Measurements from ENCODE around the gene RNASEH2C. TPM values are rescaled to one million over a fixed set of nuclear protein-coding genes. Genes with fewer than 3 reads are reported as not detected.
"Not testable (repeated sequence)": the region's sequence is repeated elsewhere in the genome, so short reads cannot be mapped to it uniquely, and the experiment has no call there.

RNASEH2C gene
- total RNA-seq, 8 experiments from 2014 or later, result 12.7 to 80.0 (median 25.4) TPM

GRCh38 chr11:65700399-65700798 is 20.2 kb downstream of the RNASEH2C start:
- no peak overlapping the region for H3K4me3 ChIP-seq
- no peak overlapping the region for H3K27ac ChIP-seq
- H3K4me1 ChIP-seq (replicated peaks in 1 of 2), result no peaks in the 10 kb centered on the region
- WGBS, 10 experiments, result 0 to 79% (median 40%) methylated on average over 1 to 3 of the region's 3 CpGs
- peak in 5 of 8 experiments; percentile 26 to 96 (median 45) for ATAC-seq (replicated peaks in 6 of 8)
- in situ Hi-C loops (cut with MboI; ENCODE audit: low pct_unique_long_range_greater_than_20kb in 2 of 9, low sequenced_read_pairs in 9 of 9, unreplicated experiment in 9 of 9), result loop anchor here in 5 of 9 experiments (25.0 kb wide), 2 partner anchors 112 to 287 kb away; no protein-coding TSS in a partner anchor

GRCh38 chr11:65699306-65699705 is 21.3 kb downstream of the RNASEH2C start:
- in situ Hi-C loops (cut with MboI; ENCODE audit: low pct_unique_long_range_greater_than_20kb in 2 of 9, low sequenced_read_pairs in 9 of 9, unreplicated experiment in 9 of 9), result no loop called here
- Histone ChIP-seq H3K27ac (no peak overlapping the region), H3K4me3 (no peak overlapping the region), H3K4me1 (replicated peaks in 1 of 2) (no peaks in the 10 kb centered on the region)
- 0 to 100% (median 67%) methylated on average over 1 to 4 of the region's 7 CpGs; no CpG with 5 or more reads in 3 of the 10 experiments for WGBS, 10 experiments
- ATAC-seq (replicated peaks in 6 of 8), result no peak

DNA sequence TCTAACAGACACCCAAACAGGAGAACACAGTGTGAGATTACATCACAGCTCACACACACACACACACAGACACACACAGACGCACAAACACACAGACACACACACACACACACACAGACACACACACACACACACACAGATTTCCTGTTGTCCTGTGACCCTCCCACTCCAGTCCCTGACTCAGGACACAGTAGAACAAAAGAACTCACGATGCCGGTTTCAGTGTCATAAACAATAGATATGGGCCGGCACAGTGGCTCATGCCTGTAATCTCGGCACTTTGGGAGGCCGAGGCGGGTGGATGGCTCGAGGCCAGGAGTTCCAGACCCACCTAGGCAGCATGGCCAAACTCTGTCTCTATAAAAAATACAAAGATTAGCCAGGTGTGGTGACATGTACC is 22.4 kb downstream of the RNASEH2C start:
- H3K27ac ChIP-seq, result no peak overlapping the region
- no peaks in the 10 kb centered on the region for H3K4me1 ChIP-seq (replicated peaks in 1 of 2)
- in situ Hi-C loops (cut with MboI; ENCODE audit: low pct_unique_long_range_greater_than_20kb in 2 of 9, low sequenced_read_pairs in 9 of 9, unreplicated experiment in 9 of 9), result no loop called here
- 40 to 90% (median 70%) methylated on average over 1 to 5 of the region's 8 CpGs; no CpG with 5 or more reads in 4 of the 10 experiments for WGBS, 10 experiments
- ATAC-seq (replicated peaks in 6 of 8), result no peak
- no peak overlapping the region for H3K4me3 ChIP-seq

- H3K27ac ChIP-seq, result no peak overlapping the region
- WGBS, 10 experiments, result 0 to 84% (median 55%) methylated on average over 1 to 5 of the region's 5 CpGs; no CpG with 5 or more reads in 3 of the 10 experiments
- ATAC-seq (replicated peaks in 6 of 8), result no peak
- in situ Hi-C loops (cut with MboI; ENCODE audit: low pct_unique_long_range_greater_than_20kb in 2 of 9, low sequenced_read_pairs in 9 of 9, unreplicated experiment in 9 of 9), result no loop called here
- no peak overlapping the region for H3K4me3 ChIP-seq
- H3K4me1 ChIP-seq (replicated peaks in 1 of 2), result no peaks in the 10 kb centered on the region
These were observed 23.6 kb downstream of the RNASEH2C start for GRCh38 chr11:65696802-65697552.

DNA sequence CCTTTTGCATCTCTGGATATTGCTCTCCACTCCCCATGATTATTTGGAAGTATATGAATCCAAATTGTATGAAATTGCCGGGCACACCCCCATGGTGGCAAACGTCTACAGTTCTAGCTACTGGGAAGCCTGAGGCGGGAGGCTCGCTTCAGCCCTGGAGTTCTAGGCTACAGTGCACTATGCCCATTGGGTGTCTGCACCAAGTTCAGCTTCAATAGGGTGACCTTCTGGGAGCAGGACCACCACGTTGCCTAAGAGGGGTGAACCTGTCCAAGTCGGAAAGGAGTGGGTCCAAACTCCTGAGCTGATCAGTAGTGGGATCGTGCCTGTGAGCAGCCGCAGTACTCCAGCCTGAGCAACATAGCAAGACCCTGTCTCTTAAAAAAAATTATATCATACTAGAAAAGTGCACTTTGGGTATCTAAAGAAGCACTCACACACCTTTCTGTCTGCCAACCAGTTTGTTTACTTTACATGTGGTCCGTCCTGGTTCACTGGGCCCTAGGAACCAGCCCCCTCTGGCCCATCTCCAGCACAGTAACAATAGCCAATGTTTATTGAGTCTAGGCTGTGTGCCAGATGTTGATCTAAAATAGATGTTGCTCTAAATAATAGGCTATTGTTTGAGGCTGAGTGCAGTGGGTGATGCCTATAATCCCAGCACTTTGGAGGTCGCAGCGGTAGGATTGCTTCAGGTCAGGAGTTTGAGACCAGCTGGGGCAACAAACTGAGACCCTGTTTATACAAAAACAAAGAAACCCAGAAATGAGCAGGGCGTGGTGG is 24.9 kb downstream of the RNASEH2C start:
- H3K4me3 ChIP-seq, result no peak overlapping the region
- ATAC-seq (replicated peaks in 6 of 8), result peak in 1 of 8 experiments; percentile 36
- no peak overlapping the region for H3K27ac ChIP-seq
- no peaks in the 10 kb centered on the region for H3K4me1 ChIP-seq (replicated peaks in 1 of 2)
- in situ Hi-C loops (cut with MboI; ENCODE audit: low pct_unique_long_range_greater_than_20kb in 2 of 9, low sequenced_read_pairs in 9 of 9, unreplicated experiment in 9 of 9), result no loop called here
- 0 to 79% (median 60%) methylated on average over 1 to 10 of the region's 12 CpGs; no CpG with 5 or more reads in 1 of the 10 experiments for whole genome bisulfite sequencing, 10 experiments

DNA sequence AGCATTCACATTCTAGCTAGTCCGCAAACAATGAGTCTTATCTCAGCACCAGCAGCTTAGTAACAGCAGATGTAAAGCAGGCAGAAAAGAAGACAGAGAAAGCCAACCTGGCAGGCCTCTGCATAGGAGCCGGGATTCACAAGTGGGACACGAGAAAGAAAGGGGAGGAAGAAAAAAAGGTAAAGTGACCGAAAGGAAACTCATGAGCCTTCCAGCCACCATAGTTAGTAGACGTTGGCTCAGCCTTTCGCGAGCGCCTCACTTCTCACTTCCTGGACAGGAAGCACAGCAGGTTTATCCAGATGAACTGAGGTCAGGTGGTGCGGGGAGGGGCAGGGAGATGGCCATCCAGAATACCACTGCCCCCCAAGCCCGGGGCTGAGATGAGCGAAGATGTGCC is 28.2 kb downstream of the RNASEH2C start:
- no peak overlapping the region for H3K4me3 ChIP-seq
- no peaks in the 10 kb centered on the region for H3K4me1 ChIP-seq (replicated peaks in 1 of 2)
- no peak for ATAC-seq (replicated peaks in 6 of 8)
- no peak overlapping the region for H3K27ac ChIP-seq
- in situ Hi-C loops (cut with MboI; ENCODE audit: low pct_unique_long_range_greater_than_20kb in 2 of 9, low sequenced_read_pairs in 9 of 9, unreplicated experiment in 9 of 9), result no loop called here
- 42 to 86% (median 78%) methylated on average over 2 to 11 of the region's 11 CpGs; no CpG with 5 or more reads in 3 of the 10 experiments for WGBS, 10 experiments

DNA sequence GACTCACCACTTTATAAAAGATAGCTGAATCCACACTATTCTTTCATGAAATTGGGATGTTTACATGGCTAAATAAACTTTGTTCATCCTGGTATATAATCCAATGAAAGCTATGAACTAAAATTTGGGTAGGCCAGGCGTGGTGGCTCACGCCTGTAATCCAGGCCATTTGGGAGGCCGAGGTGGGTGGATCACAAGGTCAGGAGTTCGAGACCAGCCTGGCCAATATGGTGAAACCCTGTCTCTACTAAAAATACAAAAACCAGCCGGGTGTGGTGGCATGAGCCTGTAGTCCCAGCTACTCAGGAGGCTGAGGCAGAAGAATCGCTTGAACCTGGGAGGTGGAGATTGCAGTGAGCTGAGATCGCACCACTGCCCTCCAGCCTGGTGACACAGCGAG is 28.8 kb downstream of the RNASEH2C start:
- H3K4me3 ChIP-seq; in situ Hi-C loops (cut with MboI; ENCODE audit: low pct_unique_long_range_greater_than_20kb in 2 of 9, low sequenced_read_pairs in 9 of 9, unreplicated experiment in 9 of 9); ATAC-seq (replicated peaks in 6 of 8); H3K27ac ChIP-seq; H3K4me1 ChIP-seq (replicated peaks in 1 of 2): not testable (repeated sequence)
- WGBS, 10 experiments, result 70 to 100% (median 89%) methylated on average over 1 to 5 of the region's 8 CpGs; no CpG with 5 or more reads in 2 of the 10 experiments

DNA sequence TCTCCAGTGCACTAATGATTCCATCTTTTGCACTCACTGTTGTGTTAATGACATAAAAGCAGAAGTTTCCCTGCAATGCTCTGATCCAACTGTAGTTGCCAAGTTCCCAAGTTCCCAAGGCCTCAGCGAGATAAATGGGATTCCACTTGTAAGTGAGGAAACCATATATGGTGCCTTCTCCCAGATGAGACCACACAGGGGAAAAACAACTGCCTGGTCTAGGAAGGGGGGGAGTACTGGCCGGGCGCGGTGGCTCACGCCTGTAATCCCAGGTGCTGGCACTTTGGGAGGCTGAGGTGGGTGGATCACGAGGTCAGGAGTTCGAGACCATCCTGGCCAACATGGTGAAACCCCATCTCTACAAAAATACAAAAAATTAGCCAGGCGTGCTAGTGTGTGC is 34.6 kb downstream of the RNASEH2C start:
- 0 to 100% (median 73%) methylated on average over 1 to 7 of the region's 8 CpGs; no CpG with 5 or more reads in 3 of the 10 experiments for WGBS, 10 experiments
- no peak overlapping the region for H3K4me3 ChIP-seq
- in situ Hi-C loops (cut with MboI; ENCODE audit: low pct_unique_long_range_greater_than_20kb in 2 of 9, low sequenced_read_pairs in 9 of 9, unreplicated experiment in 9 of 9), result no loop called here
- H3K27ac ChIP-seq, result no peak overlapping the region
- no peaks in the 10 kb centered on the region for H3K4me1 ChIP-seq (replicated peaks in 1 of 2)
- ATAC-seq (replicated peaks in 6 of 8), result no peak

- ATAC-seq (replicated peaks in 6 of 8); H3K4me3 ChIP-seq; in situ Hi-C loops (cut with MboI; ENCODE audit: low pct_unique_long_range_greater_than_20kb in 2 of 9, low sequenced_read_pairs in 9 of 9, unreplicated experiment in 9 of 9); H3K4me1 ChIP-seq (replicated peaks in 1 of 2); H3K27ac ChIP-seq: not testable (repeated sequence)
- 10 to 80% (median 71%) methylated on average over 1 to 6 of the region's 6 CpGs; no CpG with 5 or more reads in 3 of the 10 experiments for WGBS, 10 experiments
These were observed 37.1 kb downstream of the RNASEH2C start for GRCh38 chr11:65683480-65683879.

DNA sequence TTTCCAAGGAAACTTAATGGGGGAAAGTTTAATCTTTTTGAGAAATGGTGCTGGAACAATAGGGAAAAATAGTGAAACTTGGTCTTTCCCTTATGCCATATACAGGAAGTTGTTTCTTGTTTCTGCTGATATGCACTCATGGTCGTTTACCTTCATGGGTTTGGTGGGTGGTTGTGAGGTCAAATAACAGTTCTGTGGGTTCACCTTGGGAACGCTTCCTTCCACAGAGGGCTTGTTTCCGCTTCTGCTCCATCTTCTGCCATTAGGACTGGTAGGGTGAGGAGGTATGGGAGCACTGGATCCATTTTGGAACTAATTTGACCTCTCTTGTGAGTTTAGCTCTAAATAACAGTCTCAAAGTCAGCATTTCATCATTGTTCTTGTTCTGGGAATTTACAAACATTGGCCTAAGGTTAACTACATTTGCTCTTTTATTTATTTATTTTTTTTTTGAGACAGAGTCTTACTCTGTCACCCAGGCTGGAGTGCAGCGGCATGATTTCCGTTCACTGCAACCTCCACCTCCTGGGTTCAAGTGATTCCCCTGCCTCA is 40.3 kb downstream of the RNASEH2C start:
- no peak overlapping the region for H3K4me3 ChIP-seq
- in situ Hi-C loops (cut with MboI; ENCODE audit: low pct_unique_long_range_greater_than_20kb in 2 of 9, low sequenced_read_pairs in 9 of 9, unreplicated experiment in 9 of 9), result no loop called here
- no peak overlapping the region for H3K27ac ChIP-seq
- H3K4me1 ChIP-seq (replicated peaks in 1 of 2), result no peaks in the 10 kb centered on the region
- no peak for ATAC-seq (replicated peaks in 6 of 8)
- 59 to 100% (median 77%) methylated on average over 2 to 5 of the region's 5 CpGs; no CpG with 5 or more reads in 1 of the 10 experiments for WGBS, 10 experiments

DNA sequence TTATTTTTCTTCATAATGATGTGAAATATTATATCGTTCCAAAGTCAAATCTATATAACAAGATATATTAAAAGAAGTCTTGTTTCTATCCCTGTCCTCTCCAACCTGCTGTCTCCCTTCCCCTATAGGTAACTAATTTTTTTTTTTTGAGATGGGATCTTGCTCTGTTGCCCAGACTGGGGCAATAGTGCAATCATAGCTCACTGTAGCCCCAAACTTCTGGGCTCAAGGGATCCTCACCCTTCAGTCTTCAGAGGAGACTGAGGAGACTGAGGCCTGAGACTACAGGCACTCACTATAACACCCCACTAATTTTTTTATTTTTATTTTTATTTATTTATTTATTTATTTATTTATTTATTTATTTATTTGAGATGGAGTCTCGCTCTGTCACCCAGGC is 47.6 kb downstream of the RNASEH2C start:
- H3K4me1 ChIP-seq (replicated peaks in 1 of 2), result no peaks in the 10 kb centered on the region
- ATAC-seq (replicated peaks in 6 of 8), result no peak
- H3K4me3 ChIP-seq, result no peak overlapping the region
- 9 to 100% (median 74%) methylated on average over 1 to 2 of the region's 2 CpGs for WGBS, 10 experiments
- in situ Hi-C loops (cut with MboI; ENCODE audit: low pct_unique_long_range_greater_than_20kb in 2 of 9, low sequenced_read_pairs in 9 of 9, unreplicated experiment in 9 of 9), result no loop called here
- no peak overlapping the region for H3K27ac ChIP-seq

DNA sequence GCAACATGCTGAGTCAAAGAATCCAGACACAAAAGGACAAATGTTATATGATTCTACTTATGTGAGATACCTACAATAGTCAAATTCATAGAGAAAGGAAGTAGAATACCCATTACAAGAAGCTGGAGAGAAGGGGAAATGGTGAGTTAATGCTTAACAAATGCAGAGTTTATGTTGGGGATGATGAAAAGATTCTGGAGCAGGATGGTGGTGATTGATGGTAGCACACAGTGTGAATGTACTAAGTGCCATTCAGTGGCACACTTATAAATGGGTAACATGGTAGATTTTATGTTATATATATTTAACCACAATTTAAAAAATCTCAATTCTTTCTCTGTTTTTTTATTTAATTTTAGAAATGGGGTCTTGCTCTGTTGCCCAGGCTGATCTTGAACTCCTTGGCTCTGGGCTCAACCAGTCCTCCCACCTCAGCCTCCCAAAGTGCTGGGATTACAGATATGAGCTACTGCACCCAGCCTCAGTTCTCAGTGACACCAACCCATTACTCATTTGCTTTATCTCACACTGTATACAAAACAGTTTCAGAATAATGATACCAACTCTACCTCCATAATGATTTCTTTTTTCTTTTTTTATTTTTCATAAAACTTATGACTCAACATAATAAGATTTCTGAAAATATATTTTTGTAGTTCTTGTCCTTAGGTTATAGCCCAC is 48.3 kb downstream of the RNASEH2C start:
- in situ Hi-C loops (cut with MboI; ENCODE audit: low pct_unique_long_range_greater_than_20kb in 2 of 9, low sequenced_read_pairs in 9 of 9, unreplicated experiment in 9 of 9), result no loop called here
- Histone ChIP-seq H3K4me3 (no peak overlapping the region), H3K27ac (no peak overlapping the region), H3K4me1 (replicated peaks in 1 of 2) (no peaks in the 10 kb centered on the region)
- ATAC-seq (replicated peaks in 6 of 8), result no peak

All from motor neuron (in vitro differentiated cells).